Caco-2 (cell line): ENCODE measurements around the gene CYP2U1. TPM values are rescaled to one million over a fixed set of nuclear protein-coding genes. Genes with fewer than 3 reads are reported as not detected.
"Not testable (repeated sequence)": the region's sequence is repeated elsewhere in the genome, so short reads cannot be mapped to it uniquely, and the experiment has no call there.

Experiments
- BruUV-seq: library from RNA; stranded (reverse); fragments of 400-500 nt; replicated peaks from 2 replicates; lab custom pipeline; 2021; lab: Mats Ljungman, UMichigan
- CTCF ChIA-PET: fragments of 300-600 bp; sonication (Branson Sonifier 250); formaldehyde crosslinking; loops from one replicate; lab custom pipeline; 2022; ENCODE audit warnings: antibody characterized with exemption; lab: Charles Lee
- POLR2A ChIA-PET: fragments of 300-600 bp; sonication (Branson Sonifier 250); formaldehyde crosslinking; loops from one replicate; lab custom pipeline; 2022; ENCODE audit warnings: antibody characterized with exemption; lab: Charles Lee
- DNase-seq, 2 experiments: peaks; one replicate each; pipeline versions ENCODE4 v3.0.0 to v3.0.0-alpha.2; 2020 to 2022
- H3K27me3 ChIP-seq: replicated peaks from 2 replicates; pipeline ENCODE4 v1.6.0; 2011; ENCODE audit warnings: low read length; ENCODE audit not compliant: control insufficient read depth, insufficient read depth
- H3K36me3 ChIP-seq: 2 replicates; pipeline ENCODE4 v1.5.1; 2011; ENCODE audit warnings: low read length; ENCODE audit not compliant: control insufficient read depth, insufficient read depth
- H3K4me1 ChIP-seq: fragments of 250-450 bp; sonication (Bioruptor Pico); 2 replicates; pipeline ENCODE4 v1.5.1; 2020; ENCODE audit warnings: mild to moderate bottlenecking
- H3K4me3 ChIP-seq: 2 replicates; pipeline ENCODE4 v1.5.1; 2011; ENCODE audit warnings: low read depth, mild to moderate bottlenecking, control low read depth, low read length
- H3K9me3 ChIP-seq: fragments of 250-450 bp; sonication (Bioruptor Pico); 2 replicates; pipeline ENCODE4 v1.5.1; 2020; ENCODE audit warnings: mild to moderate bottlenecking, moderate library complexity
- H3K27ac Mint-ChIP-seq: one replicate; pipeline ENCODE4 v1.8.0; 2022; ENCODE audit warnings: mixed read lengths; ENCODE audit not compliant: unreplicated experiment
- H3K27me3 Mint-ChIP-seq: one replicate; pipeline ENCODE4 v1.8.0; 2022; ENCODE audit warnings: mixed read lengths; ENCODE audit not compliant: insufficient read depth, unreplicated experiment
- H3K36me3 Mint-ChIP-seq: one replicate; pipeline ENCODE4 v1.8.0; 2022; ENCODE audit warnings: mild to moderate bottlenecking, mixed read lengths; ENCODE audit not compliant: insufficient read depth, unreplicated experiment
- H3K4me1 Mint-ChIP-seq: one replicate; pipeline ENCODE4 v1.8.0; 2022; ENCODE audit warnings: low read depth, mixed read lengths; ENCODE audit not compliant: unreplicated experiment
- H3K4me3 Mint-ChIP-seq: one replicate; pipeline ENCODE4 v1.8.0; 2022; ENCODE audit warnings: mild to moderate bottlenecking, moderate library complexity, mixed read lengths; ENCODE audit not compliant: unreplicated experiment
- H3K9me3 Mint-ChIP-seq: one replicate; pipeline ENCODE4 v1.8.0; 2022; ENCODE audit warnings: mixed read lengths; ENCODE audit not compliant: unreplicated experiment
- CTCF ChIP-seq, 2 experiments: fragments of 200-600 bp in 1 of 2; IDR thresholded peaks; 1 replicate in 1 of 2; 2 replicates in 1 of 2; pipeline versions ENCODE4 v1.5.1 to v1.8.0; 2011 to 2022; ENCODE audit warnings: antibody characterized with exemption in 1 of 2, control low read depth in 1 of 2, inconsistent platforms in 1 of 2, low read depth in 1 of 2, low read length in 1 of 2, mild to moderate bottlenecking in 1 of 2, moderate library complexity in 1 of 2; ENCODE audit not compliant: insufficient read depth in 1 of 2, severe bottlenecking in 1 of 2, unreplicated experiment in 1 of 2
- intact Hi-C: fragments of 100-400 bp; cut with micrococcal nuclease; formaldehyde crosslinking; loops from one replicate; pipeline ENCODE4 v1.10.0; 2022; ENCODE audit not compliant: unreplicated experiment
- total RNA-seq: library from RNA; stranded (reverse); gene quantifications from 2 replicates; pipeline ENCODE4 v1.2.3, GENCODE V29; 2022

CYP2U1 gene
- total RNA-seq, 1 experiment from 2014 or later = 1.7 TPM

- no peaks in the 10 kb centered on the region for H3K27me3 Mint-ChIP-seq
- intact Hi-C loops = no loop called here
- Histone ChIP-seq H3K9me3 (no peaks in the 10 kb centered on the region), H3K4me3 (no peak overlapping the region), H3K4me1 (peaks cover under 1% of the 10 kb centered on the region; the same call in 1 of the 2 replicates), H3K36me3 (no peaks in the 10 kb centered on the region), H3K27me3 (no peaks in the 10 kb centered on the region)
- no peak overlapping the region for H3K4me3 Mint-ChIP-seq
- no peaks in the 10 kb centered on the region for H3K4me1 Mint-ChIP-seq
- no peaks in the 10 kb centered on the region for H3K36me3 Mint-ChIP-seq
- no peak overlapping the region for H3K27ac Mint-ChIP-seq
- no peak for DNase-seq
- ChIA-PET CTCF (no interaction called here), POLR2A (no interaction called here)
- no peaks in the 10 kb centered on the region for H3K9me3 Mint-ChIP-seq
- no TSS peak for BruUV-seq
- TF ChIP-seq CTCF (IDR thresholded peaks at IDR 0.05; ENCODE audit: insufficient read depth in 1 of 2, low read depth in 1 of 2, low read length in 1 of 2, severe bottlenecking in 1 of 2, unreplicated experiment in 1 of 2) = no peak
These were observed 30.0 kb upstream of the CYP2U1 start for GRCh38 chr4:107901213-107901934.

- Histone ChIP-seq H3K36me3 (no peaks in the 10 kb centered on the region), H3K9me3 (no peaks in the 10 kb centered on the region), H3K4me3 (no peak overlapping the region), H3K4me1 (no peaks in the 10 kb centered on the region), H3K27me3 (no peaks in the 10 kb centered on the region)
- Mint-ChIP-seq H3K4me3 (no peak overlapping the region), H3K4me1 (no peaks in the 10 kb centered on the region), H3K9me3 (no peaks in the 10 kb centered on the region), H3K36me3 (no peaks in the 10 kb centered on the region), H3K27me3 (no peaks in the 10 kb centered on the region), H3K27ac (no peak overlapping the region)
- ChIA-PET CTCF (no interaction called here), POLR2A (no interaction called here)
- intact Hi-C loops = no loop called here
- no TSS peak for BruUV-seq
- no peak for TF ChIP-seq CTCF (IDR thresholded peaks at IDR 0.05; ENCODE audit: insufficient read depth in 1 of 2, low read depth in 1 of 2, low read length in 1 of 2, severe bottlenecking in 1 of 2, unreplicated experiment in 1 of 2)
- DNase-seq = no peak
These were observed 28.6 kb upstream of the CYP2U1 start for GRCh38 chr4:107902715-107903114.

GRCh38 chr4:107905082-107905481 lies 26.3 kb upstream of the CYP2U1 start:
- H3K9me3 Mint-ChIP-seq, H3K4me3 Mint-ChIP-seq, H3K27me3 Mint-ChIP-seq, H3K4me1 Mint-ChIP-seq, DNase-seq, intact Hi-C loops, H3K36me3 ChIP-seq, BruUV-seq, H3K4me3 ChIP-seq, H3K27me3 ChIP-seq, H3K27ac Mint-ChIP-seq, H3K9me3 ChIP-seq, POLR2A ChIA-PET, H3K36me3 Mint-ChIP-seq, H3K4me1 ChIP-seq, CTCF ChIA-PET: not testable (repeated sequence)
